MCF 10A (cell line): ENCODE data around the gene CSTF3. TPM values are rescaled to one million over a fixed set of nuclear protein-coding genes. Genes with fewer than 3 reads are reported as not detected.

Experiments
- BruUV-seq: library from RNA; stranded (reverse); fragments of 400-500 nt; replicated peaks from 2 replicates; lab custom pipeline; 2021; lab: Mats Ljungman, UMichigan
- CTCF ChIA-PET: fragments of 300-600 bp; sonication (Branson Sonifier 250); formaldehyde crosslinking; extraction: SDS; loops from one replicate; lab custom pipeline; 2021; ENCODE audit warnings: antibody characterized with exemption, inconsistent platforms; lab: Yijun Ruan, JAX
- POLR2A ChIA-PET: fragments of 300-600, 350-650 bp; sonication (Branson Sonifier 250); formaldehyde crosslinking; extraction: SDS; loops from one replicate; lab custom pipeline; 2020; ENCODE audit warnings: antibody characterized with exemption, inconsistent platforms; lab: Yijun Ruan, JAX
- DNase-seq: peaks from one replicate; pipeline ENCODE4 v3.0.0-alpha.2; 2018; ENCODE audit not compliant: unreplicated experiment
- H3K27ac Mint-ChIP-seq: one replicate; pipeline ENCODE4 v1.8.0; 2022; ENCODE audit warnings: mild to moderate bottlenecking, low read depth, mixed read lengths; ENCODE audit not compliant: unreplicated experiment
- H3K27me3 Mint-ChIP-seq: one replicate; pipeline ENCODE4 v1.8.0; 2022; ENCODE audit warnings: mixed read lengths; ENCODE audit not compliant: insufficient read depth, unreplicated experiment
- H3K36me3 Mint-ChIP-seq: one replicate; pipeline ENCODE4 v1.8.0; 2022; ENCODE audit warnings: mild to moderate bottlenecking, moderate library complexity, mixed read lengths; ENCODE audit not compliant: insufficient read depth, unreplicated experiment
- H3K4me1 Mint-ChIP-seq: one replicate; pipeline ENCODE4 v1.8.0; 2022; ENCODE audit warnings: mixed read lengths; ENCODE audit not compliant: insufficient read depth, unreplicated experiment
- H3K4me3 Mint-ChIP-seq: one replicate; pipeline ENCODE4 v1.8.0; 2022; ENCODE audit warnings: mild to moderate bottlenecking, moderate library complexity, mixed read lengths; ENCODE audit not compliant: unreplicated experiment
- H3K9me3 Mint-ChIP-seq: one replicate; pipeline ENCODE4 v1.8.0; 2022; ENCODE audit warnings: mixed read lengths; ENCODE audit not compliant: unreplicated experiment
- CTCF ChIP-seq: fragments of 200-600 bp; IDR thresholded peaks from one replicate; pipeline ENCODE4 v1.8.0; 2022; ENCODE audit warnings: antibody characterized with exemption, mild to moderate bottlenecking; ENCODE audit not compliant: unreplicated experiment
- intact Hi-C: fragments of 100-400 bp; cut with micrococcal nuclease; formaldehyde crosslinking; loops from 2 replicates; pipeline ENCODE4 v1.14.1; 2022
- total RNA-seq: library from RNA; stranded (reverse); gene quantifications from 2 replicates; pipeline ENCODE4 v1.2.3, GENCODE V29; 2022

The CSTF3 gene
- total RNA-seq, 1 experiment from 2014 or later = 48.4 TPM

- peak overlapping the region; percentile 76 for H3K27ac Mint-ChIP-seq
- intact Hi-C loops = loop anchor here (2.0 kb wide), 1 partner anchor 17 kb away; no protein-coding TSS in a partner anchor
- peaks cover 38% of the 10 kb centered on the region for H3K4me1 Mint-ChIP-seq
- H3K4me3 Mint-ChIP-seq = no peak overlapping the region
- no TSS peak for BruUV-seq
- CTCF ChIA-PET = interaction anchor here (0.7 to 11.7 kb wide), 4 partner anchors 7 to 21 kb away, joined by 3 to 103 read pairs (median 4); no protein-coding TSS in a partner anchor
- peak; percentile 81 for DNase-seq
- POLR2A ChIA-PET = interaction anchor here (0.8 to 6.0 kb wide), 13 partner anchors 10 to 213 kb away, joined by 3 to 99 read pairs (median 4); partner anchors contain the start of genes DEPDC7 and QSER1
- no peaks in the 10 kb centered on the region for H3K9me3 Mint-ChIP-seq
- H3K36me3 Mint-ChIP-seq = peaks cover 31% of the 10 kb centered on the region
- no peak for TF ChIP-seq CTCF
- no peaks in the 10 kb centered on the region for H3K27me3 Mint-ChIP-seq
Measured at GRCh38 chr11:33045551-33046255, 115.6 kb downstream of the CSTF3 start.

- H3K27ac Mint-ChIP-seq = peak overlapping the region; percentile 76
- peak overlapping the region; percentile 38 for H3K4me3 Mint-ChIP-seq
- ChIA-PET POLR2A (interaction anchor here (0.6 to 6.0 kb wide), 15 partner anchors 8 to 248 kb away, joined by 3 to 99 read pairs (median 4); partner anchors contain the start of genes DEPDC7 and QSER1), CTCF (interaction anchor here (0.7 to 11.7 kb wide), 5 partner anchors 9 to 53 kb away, joined by 3 to 103 read pairs (median 4); no protein-coding TSS in a partner anchor)
- peaks cover 42% of the 10 kb centered on the region for H3K4me1 Mint-ChIP-seq
- BruUV-seq = no TSS peak
- H3K27me3 Mint-ChIP-seq = no peaks in the 10 kb centered on the region
- H3K9me3 Mint-ChIP-seq = no peaks in the 10 kb centered on the region
- TF ChIP-seq CTCF = no peak
- peak; percentile 76 for DNase-seq
- intact Hi-C loops = loop anchor here (2.0 kb wide), 1 partner anchor 18 kb away; no protein-coding TSS in a partner anchor
- H3K36me3 Mint-ChIP-seq = peaks cover 29% of the 10 kb centered on the region
Measured at GRCh38 chr11:33044285-33044756, 117.0 kb downstream of the CSTF3 start.

DNA sequence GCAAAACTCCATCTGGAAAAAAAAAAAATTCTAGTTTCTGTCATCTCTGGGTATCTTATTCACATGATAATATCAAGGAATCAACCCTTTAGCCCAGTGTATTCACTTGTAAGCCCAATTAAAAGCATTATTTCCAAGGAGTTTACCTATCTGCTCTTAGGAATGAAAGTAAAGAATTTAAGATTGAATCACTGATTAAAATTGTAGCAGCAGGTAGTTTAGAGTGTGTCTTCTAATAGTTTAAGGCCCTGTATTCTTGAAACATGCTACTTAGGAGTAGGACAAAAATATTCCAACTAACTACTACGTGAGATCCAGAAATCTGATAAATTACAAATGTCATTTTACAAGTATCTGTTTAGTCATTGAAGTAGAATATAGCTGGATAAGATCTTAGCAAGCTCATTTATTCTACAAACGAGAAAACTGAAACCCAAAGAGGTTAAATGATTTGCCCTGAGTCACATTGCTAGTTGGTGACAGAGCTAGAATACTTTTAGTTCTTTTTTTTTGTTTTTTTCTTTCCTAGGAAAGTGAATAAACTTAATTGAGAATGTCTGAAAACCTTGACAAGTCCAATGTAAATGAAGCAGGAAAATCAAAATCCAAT lies 118.0 kb downstream of the CSTF3 start:
- POLR2A ChIA-PET = interaction anchor here (0.6 to 6.0 kb wide), 16 partner anchors 9 to 437 kb away, joined by 3 to 99 read pairs (median 4); partner anchors contain the start of genes DEPDC7 and QSER1
- BruUV-seq = no TSS peak
- H3K27ac Mint-ChIP-seq = peak overlapping the region; percentile 76

More for the DNA sequence above, 118.0 kb downstream of the CSTF3 start:
- Mint-ChIP-seq H3K9me3 (no peaks in the 10 kb centered on the region), H3K4me3 (peak overlapping the region; percentile 7), H3K27me3 (no peaks in the 10 kb centered on the region), H3K36me3 (peaks cover 19% of the 10 kb centered on the region), H3K4me1 (peaks cover 42% of the 10 kb centered on the region)
- CTCF ChIA-PET = interaction anchor here (0.7 to 11.7 kb wide), 10 partner anchors 10 to 202 kb away, joined by 3 to 103 read pairs (median 3); no protein-coding TSS in a partner anchor
- DNase-seq = no peak
- no peak for TF ChIP-seq CTCF
- intact Hi-C loops = no loop called here
